ENCODE data around the gene CXCL12. TPM values are rescaled to one million over a fixed set of nuclear protein-coding genes. Genes with fewer than 3 reads are reported as not detected.

Gene CXCL12
- total RNA-seq, 2 donors from 2014 or later: 6.9 to 19.6 TPM

DNA sequence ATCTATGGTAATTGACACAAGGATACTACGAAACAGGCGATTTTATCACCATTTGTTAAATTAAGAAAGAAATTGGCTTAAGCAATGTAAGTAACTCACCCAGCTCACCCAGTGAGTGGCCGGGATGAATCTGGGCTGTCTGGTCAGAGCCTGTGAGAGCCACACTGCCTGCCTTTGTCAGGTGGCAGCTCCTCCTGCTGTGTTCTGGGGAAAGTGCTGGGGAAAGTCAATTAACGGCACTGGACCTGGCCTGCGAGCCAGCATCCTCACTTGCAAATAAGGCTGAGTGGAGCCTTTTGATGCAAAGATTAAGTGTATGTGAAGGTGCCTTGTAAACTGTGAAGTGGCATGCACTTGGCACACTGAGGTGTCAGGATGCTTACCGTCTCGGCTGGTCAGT, 13.4 kb upstream of the CXCL12 start:
- no peak for DNase-seq (ENCODE audit: low spot score)

DNA sequence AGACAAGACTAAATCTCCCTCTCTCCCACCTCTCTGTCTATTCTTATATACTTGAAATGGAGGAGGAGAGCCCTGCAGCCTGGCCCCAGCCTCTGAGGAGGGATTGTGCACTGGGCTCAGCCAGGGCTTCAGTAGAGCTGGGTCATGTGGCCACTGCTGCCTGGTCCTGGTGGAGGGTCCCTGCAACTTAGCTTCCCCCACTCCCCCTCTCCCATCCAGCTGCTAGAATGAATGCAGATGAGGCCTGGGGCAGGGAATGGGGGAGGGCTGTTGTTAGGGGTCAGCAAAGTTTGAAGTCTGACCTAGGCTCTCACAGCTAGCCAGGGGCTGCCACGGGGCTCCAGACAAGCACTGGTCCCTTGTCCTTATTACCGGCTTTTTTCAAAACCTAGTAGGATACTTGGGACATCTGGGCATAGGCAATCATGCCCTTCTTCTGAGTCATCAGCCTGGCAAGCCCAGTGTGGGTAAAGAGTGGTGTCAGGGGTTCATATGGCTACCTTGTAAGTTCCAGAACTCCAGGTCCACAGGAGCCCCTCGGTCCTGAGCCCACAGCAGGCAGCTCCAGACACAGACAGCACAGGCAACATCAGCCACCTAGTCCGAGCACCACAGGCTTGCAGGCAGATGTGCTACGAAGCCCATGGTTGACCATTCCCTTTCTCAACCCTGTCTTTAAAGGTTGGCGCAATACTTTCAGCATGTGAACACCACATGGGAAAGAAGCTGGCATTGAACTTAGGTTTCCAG, 12.8 kb upstream of the CXCL12 start:
- DNase-seq (ENCODE audit: low spot score): no peak
- Histone ChIP-seq H3K4me3 (no peak overlapping the region), H3K9me3 (no peaks in the 10 kb centered on the region), H3K27me3 (replicated peaks; ENCODE audit: insufficient read depth) (no peaks in the 10 kb centered on the region), H3K36me3 (no peaks in the 10 kb centered on the region), H3K4me1 (replicated peaks) (no peaks in the 10 kb centered on the region), H3K27ac (no peak overlapping the region)
- TF ChIP-seq, protein P1, sequence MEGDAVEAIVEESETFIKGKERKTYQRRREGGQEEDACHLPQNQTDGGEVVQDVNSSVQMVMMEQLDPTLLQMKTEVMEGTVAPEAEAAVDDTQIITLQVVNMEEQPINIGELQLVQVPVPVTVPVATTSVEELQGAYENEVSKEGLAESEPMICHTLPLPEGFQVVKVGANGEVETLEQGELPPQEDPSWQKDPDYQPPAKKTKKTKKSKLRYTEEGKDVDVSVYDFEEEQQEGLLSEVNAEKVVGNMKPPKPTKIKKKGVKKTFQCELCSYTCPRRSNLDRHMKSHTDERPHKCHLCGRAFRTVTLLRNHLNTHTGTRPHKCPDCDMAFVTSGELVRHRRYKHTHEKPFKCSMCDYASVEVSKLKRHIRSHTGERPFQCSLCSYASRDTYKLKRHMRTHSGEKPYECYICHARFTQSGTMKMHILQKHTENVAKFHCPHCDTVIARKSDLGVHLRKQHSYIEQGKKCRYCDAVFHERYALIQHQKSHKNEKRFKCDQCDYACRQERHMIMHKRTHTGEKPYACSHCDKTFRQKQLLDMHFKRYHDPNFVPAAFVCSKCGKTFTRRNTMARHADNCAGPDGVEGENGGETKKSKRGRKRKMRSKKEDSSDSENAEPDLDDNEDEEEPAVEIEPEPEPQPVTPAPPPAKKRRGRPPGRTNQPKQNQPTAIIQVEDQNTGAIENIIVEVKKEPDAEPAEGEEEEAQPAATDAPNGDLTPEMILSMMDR (IDR thresholded peaks at IDR 0.05): no peak
- TF ChIP-seq POLR2A (IDR thresholded peaks at IDR 0.05): no peak
- TF ChIP-seq POLR2AphosphoS5 (IDR thresholded peaks at IDR 0.05): no peak
- intact Hi-C loops (cut with DNase I): no loop called here
- 85% methylated on average over 6 of the region's 6 CpGs for WGBS

More for the DNA sequence above, 13.4 kb upstream of the CXCL12 start:
- Histone ChIP-seq H3K27me3 (replicated peaks; ENCODE audit: insufficient read depth) (no peaks in the 10 kb centered on the region), H3K9me3 (no peaks in the 10 kb centered on the region), H3K4me3 (no peak overlapping the region), H3K4me1 (replicated peaks) (no peaks in the 10 kb centered on the region), H3K27ac (no peak overlapping the region), H3K36me3 (no peaks in the 10 kb centered on the region)
- intact Hi-C loops (cut with DNase I): no loop called here
- TF ChIP-seq, protein P1 (IDR thresholded peaks at IDR 0.05): no peak
- TF ChIP-seq POLR2A (IDR thresholded peaks at IDR 0.05) (no peak), POLR2AphosphoS5 (IDR thresholded peaks at IDR 0.05) (no peak)
- WGBS: 76% methylated on average over 7 of the region's 7 CpGs

DNA sequence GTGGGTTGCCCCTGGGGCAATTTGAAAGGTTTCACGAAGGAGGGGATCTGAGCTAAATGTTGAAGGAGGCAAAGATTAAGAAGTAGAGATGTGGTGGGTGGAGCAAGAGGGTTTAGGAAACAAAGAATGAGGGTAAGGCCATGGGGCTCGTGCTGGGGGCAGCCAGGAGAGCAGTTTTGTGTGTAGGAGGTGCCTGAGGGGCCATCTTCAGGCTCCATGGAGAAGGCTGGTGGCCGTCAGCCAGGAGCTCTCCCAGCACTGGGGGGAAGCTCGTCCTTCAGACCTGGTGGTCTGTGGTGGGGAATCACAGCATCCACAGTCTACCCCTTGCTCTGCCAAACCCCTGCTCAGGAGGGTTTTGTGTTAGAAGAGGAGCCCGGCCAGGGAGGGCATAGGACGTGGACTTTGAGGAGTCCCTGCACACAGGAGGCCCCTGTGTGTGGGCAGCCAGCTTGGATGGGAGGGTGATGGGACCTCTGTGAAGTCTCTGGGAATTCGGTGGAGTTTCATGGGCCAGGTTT, 11.8 kb upstream of the CXCL12 start:
- TF ChIP-seq, protein P1 (IDR thresholded peaks at IDR 0.05): no peak
- TF ChIP-seq POLR2A (IDR thresholded peaks at IDR 0.05) (no peak), POLR2AphosphoS5 (IDR thresholded peaks at IDR 0.05) (no peak)
- H3K9me3 ChIP-seq: no peaks in the 10 kb centered on the region
- 75% methylated on average over 7 of the region's 7 CpGs for WGBS
- H3K4me1 ChIP-seq (replicated peaks): no peaks in the 10 kb centered on the region
- intact Hi-C loops (cut with DNase I): no loop called here
- no peaks in the 10 kb centered on the region for H3K36me3 ChIP-seq
- H3K27ac ChIP-seq: no peak overlapping the region
- no peak for DNase-seq (ENCODE audit: low spot score)
- no peak overlapping the region for H3K4me3 ChIP-seq
- H3K27me3 ChIP-seq (replicated peaks; ENCODE audit: insufficient read depth): no peaks in the 10 kb centered on the region

DNA sequence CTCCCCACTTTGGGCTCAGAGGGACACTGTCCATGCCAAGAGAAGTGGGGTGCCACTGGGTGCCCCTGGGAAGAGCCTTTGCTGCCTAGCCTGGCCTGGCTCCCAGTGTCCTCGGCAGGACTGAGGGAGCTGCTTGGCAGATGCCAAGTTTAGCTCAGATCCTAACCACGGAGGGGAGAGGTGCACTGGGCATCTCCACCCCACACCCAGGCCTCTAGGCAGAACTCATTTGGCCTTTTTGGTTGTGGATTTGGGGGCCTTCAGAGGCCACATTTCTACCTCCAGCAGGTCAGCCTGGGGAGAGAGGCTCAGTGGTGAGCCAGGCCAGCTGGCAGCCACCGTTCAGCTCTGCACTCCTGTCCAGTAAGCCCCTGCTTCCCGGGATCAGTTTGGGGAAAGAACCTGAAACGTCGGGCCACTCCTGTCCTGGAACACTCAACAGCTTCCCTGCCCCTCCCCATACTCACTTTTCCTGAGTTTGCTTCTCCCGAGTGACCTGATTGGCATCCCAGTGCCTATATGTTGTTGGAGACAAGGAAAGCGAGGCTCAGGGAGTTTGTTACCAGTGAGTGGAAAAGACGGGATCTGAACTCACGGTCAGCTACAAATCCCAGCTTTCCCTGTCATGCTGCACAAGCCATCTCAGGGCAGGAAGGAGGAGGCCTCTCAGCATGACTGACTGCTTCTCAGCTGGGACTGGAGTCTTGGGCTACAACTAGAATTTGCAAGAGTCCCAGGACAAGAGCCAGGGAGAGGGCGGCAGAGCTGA, 11.2 kb upstream of the CXCL12 start:
- Histone ChIP-seq H3K36me3 (no peaks in the 10 kb centered on the region), H3K27ac (no peak overlapping the region), H3K9me3 (no peaks in the 10 kb centered on the region), H3K27me3 (replicated peaks; ENCODE audit: insufficient read depth) (no peaks in the 10 kb centered on the region), H3K4me3 (no peak overlapping the region), H3K4me1 (replicated peaks) (no peaks in the 10 kb centered on the region)
- no peak for DNase-seq (ENCODE audit: low spot score)
- 78% methylated on average over 11 of the region's 11 CpGs for WGBS
- TF ChIP-seq POLR2A (IDR thresholded peaks at IDR 0.05) (no peak), POLR2AphosphoS5 (IDR thresholded peaks at IDR 0.05) (no peak)
- TF ChIP-seq, protein P1 (IDR thresholded peaks at IDR 0.05): no peak
- intact Hi-C loops (cut with DNase I): no loop called here

Measured in prostate gland (tissue), 2 donors.